ENCODE data around the gene RIPOR1.
"Not testable (repeated sequence)": the region's sequence is repeated elsewhere in the genome, so short reads cannot be mapped to it uniquely, and the experiment has no call there.

RIPOR1 gene

DNA sequence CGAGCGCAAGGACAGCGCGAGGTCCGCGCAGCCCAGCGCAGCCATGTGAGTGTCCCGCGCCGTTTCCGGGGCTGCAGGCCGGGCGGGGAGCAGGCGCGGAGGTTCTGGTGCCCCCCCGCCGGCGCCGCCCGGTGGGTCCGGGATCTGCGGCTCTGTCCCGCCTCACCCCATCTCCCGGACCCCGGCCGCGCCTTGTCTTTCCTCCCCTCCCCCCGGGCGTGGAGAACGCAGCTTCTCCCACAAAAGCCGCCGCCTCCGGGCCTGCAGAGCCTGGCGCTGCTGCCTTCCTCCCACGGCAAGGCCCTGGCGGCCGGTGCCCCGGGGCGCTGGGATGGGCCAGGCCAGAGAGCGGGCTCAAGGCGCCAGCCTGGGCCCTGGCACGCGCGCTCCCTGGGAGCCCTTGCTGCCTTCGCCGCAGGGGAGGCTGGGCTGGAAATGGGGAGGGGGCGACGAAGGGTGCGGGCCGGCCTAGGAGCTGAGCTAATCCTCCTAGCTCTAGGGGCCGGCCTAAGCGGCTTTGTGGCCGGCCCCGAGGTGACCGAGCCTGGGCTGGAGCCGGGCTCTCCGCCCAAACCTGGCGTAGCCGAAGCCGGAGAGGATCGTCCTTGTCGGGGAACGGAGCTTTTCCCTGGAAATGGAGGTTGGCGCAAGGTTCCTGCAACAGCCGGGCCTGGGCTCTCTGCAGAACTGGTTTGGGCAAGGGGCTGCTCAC lies 397 bp downstream of the RIPOR1 start:
- H3K4me3 ChIP-seq (ENCODE audit: low read depth, low read length): peak overlapping the region; percentile 62
- no peak for TF ChIP-seq CTCF (IDR thresholded peaks at IDR 0.05; ENCODE audit: borderline replicate concordance, insufficient read depth, low read depth, low read length)

GRCh38 chr16:67529582-67530012 lies 968 bp downstream of the RIPOR1 start:
- TF ChIP-seq CTCF (IDR thresholded peaks at IDR 0.05; ENCODE audit: borderline replicate concordance, insufficient read depth, low read depth, low read length): no peak
- peak overlapping the region; percentile 62 for H3K4me3 ChIP-seq (ENCODE audit: low read depth, low read length)

GRCh38 chr16:67530013-67530939 lies 1.6 kb downstream of the RIPOR1 start:
- H3K4me3 ChIP-seq (ENCODE audit: low read depth, low read length): peak overlapping the region; percentile 62
- TF ChIP-seq CTCF (IDR thresholded peaks at IDR 0.05; ENCODE audit: borderline replicate concordance, insufficient read depth, low read depth, low read length): no peak

DNA sequence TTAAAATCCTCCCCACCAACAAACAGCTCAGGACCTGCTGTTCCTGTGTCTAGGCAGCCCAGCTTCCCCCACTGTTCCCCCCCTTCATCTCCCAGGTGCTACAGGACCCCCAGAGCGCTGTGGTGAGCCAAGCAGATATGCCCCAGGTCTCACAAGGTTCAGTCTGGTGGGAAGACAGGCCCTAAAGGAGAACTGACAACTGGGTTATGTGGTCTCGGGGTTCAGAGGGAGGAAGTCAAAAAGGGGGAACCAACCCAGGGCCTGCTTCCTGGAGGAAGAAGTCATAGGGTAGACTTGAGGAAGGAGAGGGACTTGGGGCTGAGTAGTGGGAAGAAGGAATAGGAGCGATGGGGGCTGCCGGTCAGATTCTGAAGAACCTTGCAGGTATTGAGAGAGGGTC lies 2.6 kb downstream of the RIPOR1 start:
- H3K4me3 ChIP-seq (ENCODE audit: low read depth, low read length): no peak overlapping the region
- TF ChIP-seq CTCF (IDR thresholded peaks at IDR 0.05; ENCODE audit: borderline replicate concordance, insufficient read depth, low read depth, low read length): no peak

GRCh38 chr16:67533024-67533560 lies 4.5 kb downstream of the RIPOR1 start:
- H3K4me3 ChIP-seq (ENCODE audit: low read depth, low read length): no peak overlapping the region
- TF ChIP-seq CTCF (IDR thresholded peaks at IDR 0.05; ENCODE audit: borderline replicate concordance, insufficient read depth, low read depth, low read length): no peak

- not testable (repeated sequence) for H3K4me3 ChIP-seq (ENCODE audit: low read depth, low read length)
Measured at GRCh38 chr16:67533987-67534386, 5.4 kb downstream of the RIPOR1 start.

- H3K4me3 ChIP-seq (ENCODE audit: low read depth, low read length): no peak overlapping the region
- TF ChIP-seq CTCF (IDR thresholded peaks at IDR 0.05; ENCODE audit: borderline replicate concordance, insufficient read depth, low read depth, low read length): no peak
Measured at GRCh38 chr16:67534431-67534830, 5.8 kb downstream of the RIPOR1 start.

Measured in GM12875 (cell line).